Esophagus squamous epithelium (tissue), 4 donors: ENCODE results near the gene TP53AIP1.

Experiments
- POLR2A ChIP-seq, 4 donors: fragments of 450-650 bp; IDR thresholded peaks; one replicate each; pipeline ENCODE4 v1.6.1; 2017; ENCODE audit warnings: antibody characterized with exemption in 4 of 4, mild to moderate bottlenecking in 4 of 4, moderate library complexity in 3 of 4
- TF ChIP-seq, protein P1 (sequence below), 6 experiments: fragments of 450-650 bp in 4 of 6; fragments of 200-600 bp in 2 of 6; sonication (generic) in 2 of 6; IDR thresholded peaks; one replicate each; pipeline ENCODE4 v1.5.1; 2016 to 2019; ENCODE audit warnings: antibody characterized with exemption in 6 of 6, mild to moderate bottlenecking in 4 of 6, moderate library complexity in 4 of 6

DNA sequence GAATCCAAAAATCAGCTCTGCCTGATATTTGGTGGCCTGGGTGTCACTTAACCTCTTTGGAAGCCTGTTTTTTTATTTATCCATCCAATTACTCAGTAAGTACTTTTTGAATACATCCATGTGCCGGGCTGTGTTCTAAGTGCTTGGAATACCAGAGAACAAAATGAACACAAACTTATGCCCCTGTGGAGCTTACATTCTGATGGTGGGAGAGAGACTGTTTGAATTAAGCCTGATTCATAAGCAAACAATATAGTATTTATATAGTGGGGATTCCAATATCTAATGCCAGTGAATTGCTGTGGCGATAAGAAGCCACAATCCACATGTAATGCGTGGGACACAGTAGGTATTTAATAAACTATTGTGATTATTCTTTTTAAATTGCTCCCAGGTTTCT lies 32.1 kb downstream of the TP53AIP1 start:
- no peak for TF ChIP-seq POLR2A (IDR thresholded peaks at IDR 0.05)
- TF ChIP-seq, protein P1, sequence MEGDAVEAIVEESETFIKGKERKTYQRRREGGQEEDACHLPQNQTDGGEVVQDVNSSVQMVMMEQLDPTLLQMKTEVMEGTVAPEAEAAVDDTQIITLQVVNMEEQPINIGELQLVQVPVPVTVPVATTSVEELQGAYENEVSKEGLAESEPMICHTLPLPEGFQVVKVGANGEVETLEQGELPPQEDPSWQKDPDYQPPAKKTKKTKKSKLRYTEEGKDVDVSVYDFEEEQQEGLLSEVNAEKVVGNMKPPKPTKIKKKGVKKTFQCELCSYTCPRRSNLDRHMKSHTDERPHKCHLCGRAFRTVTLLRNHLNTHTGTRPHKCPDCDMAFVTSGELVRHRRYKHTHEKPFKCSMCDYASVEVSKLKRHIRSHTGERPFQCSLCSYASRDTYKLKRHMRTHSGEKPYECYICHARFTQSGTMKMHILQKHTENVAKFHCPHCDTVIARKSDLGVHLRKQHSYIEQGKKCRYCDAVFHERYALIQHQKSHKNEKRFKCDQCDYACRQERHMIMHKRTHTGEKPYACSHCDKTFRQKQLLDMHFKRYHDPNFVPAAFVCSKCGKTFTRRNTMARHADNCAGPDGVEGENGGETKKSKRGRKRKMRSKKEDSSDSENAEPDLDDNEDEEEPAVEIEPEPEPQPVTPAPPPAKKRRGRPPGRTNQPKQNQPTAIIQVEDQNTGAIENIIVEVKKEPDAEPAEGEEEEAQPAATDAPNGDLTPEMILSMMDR (IDR thresholded peaks at IDR 0.05), result no peak
